Neural cell (in vitro differentiated cells): ENCODE measurements around the gene TNIP2. TPM values are rescaled to one million over a fixed set of nuclear protein-coding genes. Genes with fewer than 3 reads are reported as not detected.

Source experiments
- H2AFZ ChIP-seq: fragments of 200-600, 300-800 bp; sonication (generic), shearing (Covaris generic); 2 replicates; pipeline ENCODE4 v1.6.0; 2014; ENCODE audit warnings: low read depth, mild to moderate bottlenecking, antibody characterized with exemption, low read length, moderate library complexity
- H3F3A ChIP-seq: fragments of 200-600 bp; shearing (Covaris generic); 2 replicates; pipeline ENCODE4 v1.6.1; 2016; ENCODE audit warnings: mild to moderate bottlenecking, moderate library complexity, mixed read lengths, antibody characterized with exemption, low read length; ENCODE audit not compliant: insufficient read depth, poor library complexity, severe bottlenecking
- H3K27ac ChIP-seq: fragments of 200-600, 300-800 bp; sonication (generic), shearing (Covaris generic); 2 replicates; pipeline ENCODE4 v1.5.1; 2014; ENCODE audit warnings: mild to moderate bottlenecking, low read length, moderate library complexity
- H3K27me3 ChIP-seq: fragments of 300-800, 200-600 bp; sonication (generic), shearing (Covaris generic); 2 replicates; pipeline ENCODE4 v1.6.0; 2014; ENCODE audit warnings: mild to moderate bottlenecking, low read depth, low read length, moderate library complexity; ENCODE audit not compliant: insufficient read depth
- H3K36me3 ChIP-seq: fragments of 300-800, 200-600 bp; sonication (generic), shearing (Covaris generic); 2 replicates; pipeline ENCODE4 v1.5.1; 2014; ENCODE audit warnings: mild to moderate bottlenecking, antibody characterized with exemption, low read length, moderate library complexity; ENCODE audit not compliant: insufficient read depth
- H3K4me2 ChIP-seq: fragments of 300-800, 200-600 bp; sonication (generic), shearing (Covaris generic); 2 replicates; pipeline ENCODE4 v1.6.0; 2014; ENCODE audit warnings: mild to moderate bottlenecking, low read length
- H3K4me3 ChIP-seq: fragments of 300-800, 200-600 bp; sonication (generic), shearing (Covaris generic); 2 replicates; pipeline ENCODE4 v1.5.1; 2014; ENCODE audit warnings: mild to moderate bottlenecking, low read length, moderate library complexity
- H3K79me2 ChIP-seq: fragments of 200-600 bp; shearing (Covaris generic); replicated peaks from 2 replicates; pipeline ENCODE4 v1.6.0; 2014; ENCODE audit warnings: mild to moderate bottlenecking, low read length, moderate library complexity; ENCODE audit not compliant: insufficient read depth
- H3K9ac ChIP-seq: fragments of 300-800, 200-600 bp; sonication (generic), shearing (Covaris generic); 2 replicates; pipeline ENCODE4 v1.6.1; 2016; ENCODE audit warnings: mild to moderate bottlenecking, low read length, mixed read lengths
- H3K9me2 ChIP-seq: fragments of 200-600 bp; shearing (Covaris generic); 2 replicates; pipeline ENCODE4 v1.6.1; 2016; ENCODE audit warnings: mild to moderate bottlenecking, low read length, mixed read lengths; ENCODE audit not compliant: insufficient read depth
- H3K9me3 ChIP-seq: fragments of 200-600, 300-800 bp; sonication (generic), shearing (Covaris generic); 2 replicates; pipeline ENCODE4 v1.6.1; 2016; ENCODE audit warnings: mild to moderate bottlenecking, mixed run types, low read length, moderate library complexity, mixed read lengths
- H4K20me1 ChIP-seq: fragments of 200-600 bp; shearing (Covaris generic); 2 replicates; pipeline ENCODE4 v1.6.1; 2016; ENCODE audit warnings: mild to moderate bottlenecking, mixed run types; ENCODE audit not compliant: insufficient read depth
- EP300 ChIP-seq: fragments of 450-650 bp; conservative IDR thresholded peaks from 2 replicates; pipeline ENCODE4 v1.6.1; 2014; ENCODE audit warnings: antibody characterized with exemption, mild to moderate bottlenecking, moderate library complexity; ENCODE audit not compliant: poor library complexity, severe bottlenecking
- EZH2 ChIP-seq: fragments of 200-600, 300-800 bp; shearing (Covaris generic), sonication (generic); IDR thresholded peaks from 2 replicates; pipeline ENCODE4 v1.6.1; 2014; ENCODE audit warnings: antibody characterized with exemption, low read length, borderline replicate concordance, mild to moderate bottlenecking; ENCODE audit not compliant: insufficient read depth, poor library complexity, severe bottlenecking
- MXI1 ChIP-seq: fragments of 450-650 bp; conservative IDR thresholded peaks from 2 replicates; pipeline ENCODE4 v1.6.1; 2014; ENCODE audit warnings: antibody characterized with exemption, mild to moderate bottlenecking; ENCODE audit not compliant: poor library complexity, severe bottlenecking
- POLR2AphosphoS5 ChIP-seq: IDR thresholded peaks from 2 replicates; pipeline ENCODE4 v1.6.1; 2012
- RAD21 ChIP-seq: fragments of 450-650 bp; conservative IDR thresholded peaks from 2 replicates; pipeline ENCODE4 v1.6.1; 2014; ENCODE audit warnings: antibody characterized with exemption, mild to moderate bottlenecking, moderate library complexity
- SMC3 ChIP-seq: fragments of 450-650 bp; conservative IDR thresholded peaks from 2 replicates; pipeline ENCODE4 v1.6.1; 2014; ENCODE audit warnings: antibody characterized with exemption, mild to moderate bottlenecking, moderate library complexity; ENCODE audit not compliant: poor library complexity
- TAF1 ChIP-seq: IDR thresholded peaks from 2 replicates; pipeline ENCODE4 v1.6.1; 2012; ENCODE audit warnings: low read depth
- polyA minus RNA-seq: library from RNA; depleted of rRNA, polyadenylated mRNA; stranded (reverse); fragments of >200 nt; gene quantifications from 2 replicates; pipeline ENCODE4 v1.2.3, GENCODE V29; 2014
- polyA plus RNA-seq: library from polyadenylated mRNA; depleted of rRNA; stranded (reverse); fragments of >200 nt; gene quantifications from 2 replicates; pipeline ENCODE4 v1.2.3, GENCODE V29; 2014
- TF ChIP-seq, protein P1 (sequence below): IDR thresholded peaks from 2 replicates; pipeline ENCODE4 v1.6.1; 2012; ENCODE audit warnings: borderline replicate concordance
- TF ChIP-seq, protein P2 (sequence below): fragments of 450-650 bp; IDR thresholded peaks from 2 replicates; pipeline ENCODE4 v1.5.1; 2014; ENCODE audit warnings: antibody characterized with exemption, mild to moderate bottlenecking, moderate library complexity; ENCODE audit not compliant: poor library complexity, severe bottlenecking

The TNIP2 gene, protein sequence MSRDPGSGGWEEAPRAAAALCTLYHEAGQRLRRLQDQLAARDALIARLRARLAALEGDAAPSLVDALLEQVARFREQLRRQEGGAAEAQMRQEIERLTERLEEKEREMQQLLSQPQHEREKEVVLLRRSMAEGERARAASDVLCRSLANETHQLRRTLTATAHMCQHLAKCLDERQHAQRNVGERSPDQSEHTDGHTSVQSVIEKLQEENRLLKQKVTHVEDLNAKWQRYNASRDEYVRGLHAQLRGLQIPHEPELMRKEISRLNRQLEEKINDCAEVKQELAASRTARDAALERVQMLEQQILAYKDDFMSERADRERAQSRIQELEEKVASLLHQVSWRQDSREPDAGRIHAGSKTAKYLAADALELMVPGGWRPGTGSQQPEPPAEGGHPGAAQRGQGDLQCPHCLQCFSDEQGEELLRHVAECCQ
- 13.0 and 17.0 TPM in 2 replicates for polyA plus RNA-seq
- polyA minus RNA-seq, result 9.6 and 10.0 TPM in 2 replicates

DNA sequence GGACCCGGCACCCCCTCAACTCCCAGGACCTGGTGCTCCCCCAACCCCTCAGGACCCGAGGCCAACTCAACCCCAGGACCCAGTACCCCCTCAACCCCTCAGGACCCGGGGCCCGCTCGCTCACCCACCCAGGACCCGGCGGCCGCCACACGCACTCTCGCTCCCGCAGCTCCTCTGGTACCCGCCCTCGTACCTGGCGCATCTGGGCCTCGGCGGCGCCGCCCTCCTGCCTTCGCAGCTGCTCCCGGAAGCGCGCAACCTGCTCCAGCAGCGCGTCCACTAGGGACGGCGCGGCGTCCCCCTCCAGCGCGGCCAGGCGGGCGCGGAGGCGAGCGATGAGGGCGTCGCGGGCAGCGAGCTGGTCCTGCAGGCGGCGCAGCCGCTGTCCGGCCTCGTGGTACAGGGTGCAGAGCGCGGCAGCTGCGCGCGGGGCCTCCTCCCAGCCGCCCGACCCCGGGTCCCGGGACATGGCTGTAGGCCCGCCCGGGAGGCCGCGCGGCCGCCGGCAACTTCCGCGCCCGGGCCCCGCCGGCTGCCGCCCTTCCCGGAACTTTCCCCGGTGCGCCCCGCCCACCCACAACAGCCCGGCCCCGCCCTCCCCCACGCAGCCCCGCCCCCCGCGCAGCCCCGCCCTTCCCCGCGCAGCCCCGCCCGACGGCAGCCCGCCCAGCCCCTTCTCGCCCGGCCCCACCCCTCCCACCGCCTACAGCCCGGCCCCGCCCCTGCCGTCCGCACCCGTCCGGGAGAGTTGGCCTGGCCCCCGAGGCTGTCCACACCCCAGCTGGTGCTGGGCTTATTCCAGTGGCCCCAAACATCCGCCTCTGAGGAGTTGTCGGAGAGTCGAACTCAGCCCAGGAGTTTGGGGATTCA lies at the start of gene TNIP2:
Gene TNIP2 (minus strand): TSS at position 516 of the 870 bp plus-strand sequence. CDS start 47 bp downstream, at position 469.
- Histone ChIP-seq H3F3A (no peaks in the 10 kb centered on the region), H3K36me3 (no peaks in the 10 kb centered on the region), H3K9me2 (no peaks in the 10 kb centered on the region), H3K4me2 (no peak within 1 kb of the TSS), H2AFZ (no peak within 1 kb of the TSS), H4K20me1 (no peaks in the 10 kb centered on the region), H3K27ac (no peak within 1 kb of the TSS), H3K4me3 (peak within 1 kb of the TSS; percentile 77), H3K9ac (peak within 1 kb of the TSS; percentile 60), H3K27me3 (no peaks in the 10 kb centered on the region), H3K79me2 (no peaks in the 10 kb centered on the region), H3K9me3 (no peaks in the 10 kb centered on the region)
- TF ChIP-seq RAD21, result peak; percentile 48
- TF ChIP-seq EP300, result no peak
- TF ChIP-seq POLR2AphosphoS5, result peak; percentile 29
- TF ChIP-seq SMC3, result peak; percentile 60
- TF ChIP-seq, protein P1, sequence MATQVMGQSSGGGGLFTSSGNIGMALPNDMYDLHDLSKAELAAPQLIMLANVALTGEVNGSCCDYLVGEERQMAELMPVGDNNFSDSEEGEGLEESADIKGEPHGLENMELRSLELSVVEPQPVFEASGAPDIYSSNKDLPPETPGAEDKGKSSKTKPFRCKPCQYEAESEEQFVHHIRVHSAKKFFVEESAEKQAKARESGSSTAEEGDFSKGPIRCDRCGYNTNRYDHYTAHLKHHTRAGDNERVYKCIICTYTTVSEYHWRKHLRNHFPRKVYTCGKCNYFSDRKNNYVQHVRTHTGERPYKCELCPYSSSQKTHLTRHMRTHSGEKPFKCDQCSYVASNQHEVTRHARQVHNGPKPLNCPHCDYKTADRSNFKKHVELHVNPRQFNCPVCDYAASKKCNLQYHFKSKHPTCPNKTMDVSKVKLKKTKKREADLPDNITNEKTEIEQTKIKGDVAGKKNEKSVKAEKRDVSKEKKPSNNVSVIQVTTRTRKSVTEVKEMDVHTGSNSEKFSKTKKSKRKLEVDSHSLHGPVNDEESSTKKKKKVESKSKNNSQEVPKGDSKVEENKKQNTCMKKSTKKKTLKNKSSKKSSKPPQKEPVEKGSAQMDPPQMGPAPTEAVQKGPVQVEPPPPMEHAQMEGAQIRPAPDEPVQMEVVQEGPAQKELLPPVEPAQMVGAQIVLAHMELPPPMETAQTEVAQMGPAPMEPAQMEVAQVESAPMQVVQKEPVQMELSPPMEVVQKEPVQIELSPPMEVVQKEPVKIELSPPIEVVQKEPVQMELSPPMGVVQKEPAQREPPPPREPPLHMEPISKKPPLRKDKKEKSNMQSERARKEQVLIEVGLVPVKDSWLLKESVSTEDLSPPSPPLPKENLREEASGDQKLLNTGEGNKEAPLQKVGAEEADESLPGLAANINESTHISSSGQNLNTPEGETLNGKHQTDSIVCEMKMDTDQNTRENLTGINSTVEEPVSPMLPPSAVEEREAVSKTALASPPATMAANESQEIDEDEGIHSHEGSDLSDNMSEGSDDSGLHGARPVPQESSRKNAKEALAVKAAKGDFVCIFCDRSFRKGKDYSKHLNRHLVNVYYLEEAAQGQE, result no peak
- no peak for TF ChIP-seq EZH2
- TF ChIP-seq MXI1, result peak; percentile 83
- TF ChIP-seq, protein P2, sequence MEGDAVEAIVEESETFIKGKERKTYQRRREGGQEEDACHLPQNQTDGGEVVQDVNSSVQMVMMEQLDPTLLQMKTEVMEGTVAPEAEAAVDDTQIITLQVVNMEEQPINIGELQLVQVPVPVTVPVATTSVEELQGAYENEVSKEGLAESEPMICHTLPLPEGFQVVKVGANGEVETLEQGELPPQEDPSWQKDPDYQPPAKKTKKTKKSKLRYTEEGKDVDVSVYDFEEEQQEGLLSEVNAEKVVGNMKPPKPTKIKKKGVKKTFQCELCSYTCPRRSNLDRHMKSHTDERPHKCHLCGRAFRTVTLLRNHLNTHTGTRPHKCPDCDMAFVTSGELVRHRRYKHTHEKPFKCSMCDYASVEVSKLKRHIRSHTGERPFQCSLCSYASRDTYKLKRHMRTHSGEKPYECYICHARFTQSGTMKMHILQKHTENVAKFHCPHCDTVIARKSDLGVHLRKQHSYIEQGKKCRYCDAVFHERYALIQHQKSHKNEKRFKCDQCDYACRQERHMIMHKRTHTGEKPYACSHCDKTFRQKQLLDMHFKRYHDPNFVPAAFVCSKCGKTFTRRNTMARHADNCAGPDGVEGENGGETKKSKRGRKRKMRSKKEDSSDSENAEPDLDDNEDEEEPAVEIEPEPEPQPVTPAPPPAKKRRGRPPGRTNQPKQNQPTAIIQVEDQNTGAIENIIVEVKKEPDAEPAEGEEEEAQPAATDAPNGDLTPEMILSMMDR, result peak; percentile 63

DNA sequence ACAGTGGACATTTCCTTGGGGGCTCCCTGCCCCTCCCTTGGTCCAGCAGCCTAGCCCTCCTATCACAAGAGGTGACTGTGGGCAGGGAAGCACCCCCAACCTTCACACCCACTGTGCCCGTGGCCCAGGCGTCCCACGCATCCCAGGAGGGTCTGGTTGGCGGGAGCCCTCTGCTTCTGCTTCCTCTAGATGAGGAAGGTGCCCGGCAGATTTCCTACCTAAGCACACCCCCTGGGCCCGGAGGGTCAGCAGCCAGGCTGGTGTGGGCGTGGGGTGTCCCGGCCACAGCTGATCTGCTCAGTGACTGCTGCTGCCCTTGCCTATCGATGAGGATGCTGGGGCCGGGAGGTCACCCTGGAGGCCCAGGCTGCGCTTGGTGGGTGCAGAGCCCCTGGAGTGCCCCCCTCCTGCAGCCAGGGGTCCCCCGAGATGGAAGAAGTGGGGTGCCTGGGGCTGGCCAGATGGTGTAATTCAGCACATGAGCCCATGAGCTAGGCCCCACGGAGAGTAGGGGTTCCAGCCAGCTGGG lies 48.9 kb upstream of the TNIP2 start:
- Histone ChIP-seq H4K20me1 (no peaks in the 10 kb centered on the region), H3K4me2 (no peak overlapping the region), H3K79me2 (no peaks in the 10 kb centered on the region), H3K27ac (no peak overlapping the region), H3K27me3 (no peaks in the 10 kb centered on the region), H2AFZ (no peak overlapping the region), H3K9ac (no peak overlapping the region), H3K4me3 (no peak overlapping the region), H3K9me2 (no peaks in the 10 kb centered on the region), H3F3A (no peaks in the 10 kb centered on the region), H3K9me3 (no peaks in the 10 kb centered on the region), H3K36me3 (no peaks in the 10 kb centered on the region)
- TF ChIP-seq EP300, result no peak
- TF ChIP-seq, protein P2, result no peak
- no peak for TF ChIP-seq POLR2AphosphoS5
- TF ChIP-seq MXI1, result no peak
- TF ChIP-seq RAD21, result no peak
- no peak for TF ChIP-seq SMC3
- no peak for TF ChIP-seq EZH2
- no peak for TF ChIP-seq TAF1
- TF ChIP-seq, protein P1, result no peak
